ENCODE measurements around the gene ST6GAL1. TPM values are rescaled to one million over a fixed set of nuclear protein-coding genes. Genes with fewer than 3 reads are reported as not detected.
"Not testable (repeated sequence)": the region's sequence is repeated elsewhere in the genome, so short reads cannot be mapped to it uniquely, and the experiment has no call there.

ST6GAL1 gene
- 126 TPM for polyA plus RNA-seq
- long read RNA-seq, donor 1, partial matches to known transcripts = 46 of 53 reads
- long read RNA-seq, donor 1, other reads (novel, unspliced or antisense) = 7 of 53 reads
- long read RNA-seq, donor 2, full-length matches to known transcripts = 5 of 365 reads
- long read RNA-seq, donor 2, partial matches to known transcripts = 340 of 365 reads
- long read RNA-seq, donor 2, other reads (novel, unspliced or antisense) = 20 of 365 reads
- long read RNA-seq, donor 3 = 0 reads
- long read RNA-seq, donor 4, partial matches to known transcripts = 33 of 33 reads
- long read RNA-seq, donor 4, other reads (novel, unspliced or antisense) = 0 of 33 reads
- long read RNA-seq, donor 5, full-length matches to known transcripts = 3 of 58 reads
- long read RNA-seq, donor 5, partial matches to known transcripts = 35 of 58 reads
- long read RNA-seq, donor 5, other reads (novel, unspliced or antisense) = 20 of 58 reads
- long read RNA-seq, donor 6, full-length matches to known transcripts = 7 of 248 reads
- long read RNA-seq, donor 6, partial matches to known transcripts = 241 of 248 reads
- long read RNA-seq, donor 6, other reads (novel, unspliced or antisense) = 0 of 248 reads
- long read RNA-seq, donor 7, partial matches to known transcripts = 9 of 19 reads
- long read RNA-seq, donor 7, other reads (novel, unspliced or antisense) = 10 of 19 reads
- long read RNA-seq, donor 8, full-length matches to known transcripts = 5 of 94 reads
- long read RNA-seq, donor 8, partial matches to known transcripts = 89 of 94 reads
- long read RNA-seq, donor 8, other reads (novel, unspliced or antisense) = 0 of 94 reads
- long read RNA-seq, donor 9, full-length matches to known transcripts = 4 of 75 reads
- long read RNA-seq, donor 9, partial matches to known transcripts = 71 of 75 reads
- long read RNA-seq, donor 9, other reads (novel, unspliced or antisense) = 0 of 75 reads
- long read RNA-seq, donor 10, full-length matches to known transcripts = 7 of 217 reads
- long read RNA-seq, donor 10, partial matches to known transcripts = 198 of 217 reads
- long read RNA-seq, donor 10, other reads (novel, unspliced or antisense) = 12 of 217 reads
- long read RNA-seq, donor 11, partial matches to known transcripts = 22 of 22 reads
- long read RNA-seq, donor 11, other reads (novel, unspliced or antisense) = 0 of 22 reads

- H3K27ac ChIP-seq (ENCODE audit: low read length) = peak within 1 kb of the TSS; percentile 73
- H3K36me3 ChIP-seq (ENCODE audit: control insufficient read depth, insufficient read depth, low read length) = no peaks in the 10 kb centered on the region
- peaks cover 8% of the 10 kb centered on the region for H3K4me1 ChIP-seq (ENCODE audit: control insufficient read depth, insufficient read depth, low read length)
- whole genome bisulfite sequencing (ENCODE audit: insufficient coverage, low lambda C conversion rate) = 0% methylated on average over 1 of the region's 38 CpGs
- H3K9me3 ChIP-seq (ENCODE audit: control insufficient read depth, low read depth, low read length) = no peaks in the 10 kb centered on the region
- peak in 1 of 2 donors; percentile 80 for DNase-seq
- H3K27me3 ChIP-seq (ENCODE audit: control insufficient read depth, insufficient read depth, low read length) = peaks cover 7% of the 10 kb centered on the region
- H3K4me3 ChIP-seq (ENCODE audit: low read length) = peak within 1 kb of the TSS; percentile 68
These were observed at the start of gene ST6GAL1 for GRCh38 chr3:186930143-186930640. Gene ST6GAL1 (plus strand): TSS chr3:186930526. CDS start chr3:187042704, 112,178 bp downstream.

- Histone ChIP-seq H3K36me3 (ENCODE audit: control insufficient read depth, insufficient read depth, low read length) (no peaks in the 10 kb centered on the region), H3K9me3 (ENCODE audit: control insufficient read depth, low read depth, low read length) (no peaks in the 10 kb centered on the region), H3K4me3 (ENCODE audit: low read length) (no peak overlapping the region), H3K4me1 (ENCODE audit: control insufficient read depth, insufficient read depth, low read length) (no peaks in the 10 kb centered on the region), H3K27me3 (ENCODE audit: control insufficient read depth, insufficient read depth, low read length) (no peaks in the 10 kb centered on the region), H3K27ac (ENCODE audit: low read length) (no peak overlapping the region)
- no peak for DNase-seq
- 82% methylated on average over 3 of the region's 4 CpGs for WGBS (ENCODE audit: insufficient coverage, low lambda C conversion rate)
These were observed 48.2 kb upstream of the ST6GAL1 start for GRCh38 chr3:186882150-186882524.

- Histone ChIP-seq H3K9me3 (ENCODE audit: control insufficient read depth, low read depth, low read length) (no peaks in the 10 kb centered on the region), H3K27ac (ENCODE audit: low read length) (no peak overlapping the region), H3K36me3 (ENCODE audit: control insufficient read depth, insufficient read depth, low read length) (no peaks in the 10 kb centered on the region), H3K4me3 (ENCODE audit: low read length) (no peak overlapping the region), H3K27me3 (ENCODE audit: control insufficient read depth, insufficient read depth, low read length) (no peaks in the 10 kb centered on the region), H3K4me1 (ENCODE audit: control insufficient read depth, insufficient read depth, low read length) (no peaks in the 10 kb centered on the region)
- no peak for DNase-seq
- 100% methylated on average over 2 of the region's 6 CpGs for WGBS (ENCODE audit: insufficient coverage, low lambda C conversion rate)
These were observed 47.2 kb upstream of the ST6GAL1 start for GRCh38 chr3:186882881-186883685.

GRCh38 chr3:186883686-186884058 lies 46.7 kb upstream of the ST6GAL1 start:
- H3K9me3 ChIP-seq (ENCODE audit: control insufficient read depth, low read depth, low read length) = no peaks in the 10 kb centered on the region
- no peaks in the 10 kb centered on the region for H3K4me1 ChIP-seq (ENCODE audit: control insufficient read depth, insufficient read depth, low read length)
- WGBS (ENCODE audit: insufficient coverage, low lambda C conversion rate) = 100% methylated on average over 1 of the region's 1 CpG
- H3K36me3 ChIP-seq (ENCODE audit: control insufficient read depth, insufficient read depth, low read length) = no peaks in the 10 kb centered on the region
- DNase-seq = no peak
- H3K27ac ChIP-seq (ENCODE audit: low read length) = no peak overlapping the region
- no peak overlapping the region for H3K4me3 ChIP-seq (ENCODE audit: low read length)
- H3K27me3 ChIP-seq (ENCODE audit: control insufficient read depth, insufficient read depth, low read length) = no peaks in the 10 kb centered on the region

GRCh38 chr3:186884868-186885267 lies 45.5 kb upstream of the ST6GAL1 start:
- not testable (repeated sequence) for H3K4me1 ChIP-seq (ENCODE audit: control insufficient read depth, insufficient read depth, low read length); H3K27me3 ChIP-seq (ENCODE audit: control insufficient read depth, insufficient read depth, low read length); H3K36me3 ChIP-seq (ENCODE audit: control insufficient read depth, insufficient read depth, low read length); DNase-seq; H3K4me3 ChIP-seq (ENCODE audit: low read length); H3K27ac ChIP-seq (ENCODE audit: low read length); H3K9me3 ChIP-seq (ENCODE audit: control insufficient read depth, low read depth, low read length)
- WGBS (ENCODE audit: insufficient coverage, low lambda C conversion rate) = no CpG with 5 or more reads among the region's 29 CpGs

GRCh38 chr3:186886202-186886981 lies 43.9 kb upstream of the ST6GAL1 start:
- no peak for DNase-seq
- Histone ChIP-seq H3K27ac (ENCODE audit: low read length) (no peak overlapping the region), H3K4me1 (ENCODE audit: control insufficient read depth, insufficient read depth, low read length) (no peaks in the 10 kb centered on the region), H3K36me3 (ENCODE audit: control insufficient read depth, insufficient read depth, low read length) (no peaks in the 10 kb centered on the region), H3K27me3 (ENCODE audit: control insufficient read depth, insufficient read depth, low read length) (no peaks in the 10 kb centered on the region), H3K9me3 (ENCODE audit: control insufficient read depth, low read depth, low read length) (no peaks in the 10 kb centered on the region), H3K4me3 (ENCODE audit: low read length) (no peak overlapping the region)
- WGBS (ENCODE audit: insufficient coverage, low lambda C conversion rate) = 40% methylated on average over 1 of the region's 5 CpGs

GRCh38 chr3:186887507-186887938 lies 42.8 kb upstream of the ST6GAL1 start:
- not testable (repeated sequence) for H3K27ac ChIP-seq (ENCODE audit: low read length); H3K27me3 ChIP-seq (ENCODE audit: control insufficient read depth, insufficient read depth, low read length); H3K4me3 ChIP-seq (ENCODE audit: low read length); H3K4me1 ChIP-seq (ENCODE audit: control insufficient read depth, insufficient read depth, low read length); H3K36me3 ChIP-seq (ENCODE audit: control insufficient read depth, insufficient read depth, low read length); DNase-seq; H3K9me3 ChIP-seq (ENCODE audit: control insufficient read depth, low read depth, low read length)
- WGBS (ENCODE audit: insufficient coverage, low lambda C conversion rate) = no CpG with 5 or more reads among the region's 5 CpGs

GRCh38 chr3:186888569-186888968 lies 41.8 kb upstream of the ST6GAL1 start:
- WGBS (ENCODE audit: insufficient coverage, low lambda C conversion rate) = 0% methylated on average over 1 of the region's 6 CpGs
- Histone ChIP-seq H3K27me3 (ENCODE audit: control insufficient read depth, insufficient read depth, low read length) (no peaks in the 10 kb centered on the region), H3K36me3 (ENCODE audit: control insufficient read depth, insufficient read depth, low read length) (no peaks in the 10 kb centered on the region), H3K4me1 (ENCODE audit: control insufficient read depth, insufficient read depth, low read length) (no peaks in the 10 kb centered on the region), H3K9me3 (ENCODE audit: control insufficient read depth, low read depth, low read length) (no peaks in the 10 kb centered on the region), H3K27ac (ENCODE audit: low read length) (no peak overlapping the region), H3K4me3 (ENCODE audit: low read length) (no peak overlapping the region)
- DNase-seq = peak in 1 of 2 donors; percentile 13

- not testable (repeated sequence) for H3K27ac ChIP-seq (ENCODE audit: low read length); H3K36me3 ChIP-seq (ENCODE audit: control insufficient read depth, insufficient read depth, low read length); H3K9me3 ChIP-seq (ENCODE audit: control insufficient read depth, low read depth, low read length); H3K4me3 ChIP-seq (ENCODE audit: low read length); DNase-seq; H3K4me1 ChIP-seq (ENCODE audit: control insufficient read depth, insufficient read depth, low read length); H3K27me3 ChIP-seq (ENCODE audit: control insufficient read depth, insufficient read depth, low read length)
- no CpG with 5 or more reads among the region's 4 CpGs for WGBS (ENCODE audit: insufficient coverage, low lambda C conversion rate)
These were observed 40.6 kb upstream of the ST6GAL1 start for GRCh38 chr3:186889698-186890097.
